ENCODE results near the gene DCAF12. TPM values are rescaled to one million over a fixed set of nuclear protein-coding genes. Genes with fewer than 3 reads are reported as not detected.

The DCAF12 gene
- total and polyA plus RNA-seq, 2 of the 13 experiments (the other 11 are each of a cell fraction or from before 2014, with no cell fraction given): 26.8 to 37.4 TPM

GRCh38 chr9:34126207-34127034, at the start of gene DCAF12 (continued):
- TF ChIP-seq, protein P1, sequence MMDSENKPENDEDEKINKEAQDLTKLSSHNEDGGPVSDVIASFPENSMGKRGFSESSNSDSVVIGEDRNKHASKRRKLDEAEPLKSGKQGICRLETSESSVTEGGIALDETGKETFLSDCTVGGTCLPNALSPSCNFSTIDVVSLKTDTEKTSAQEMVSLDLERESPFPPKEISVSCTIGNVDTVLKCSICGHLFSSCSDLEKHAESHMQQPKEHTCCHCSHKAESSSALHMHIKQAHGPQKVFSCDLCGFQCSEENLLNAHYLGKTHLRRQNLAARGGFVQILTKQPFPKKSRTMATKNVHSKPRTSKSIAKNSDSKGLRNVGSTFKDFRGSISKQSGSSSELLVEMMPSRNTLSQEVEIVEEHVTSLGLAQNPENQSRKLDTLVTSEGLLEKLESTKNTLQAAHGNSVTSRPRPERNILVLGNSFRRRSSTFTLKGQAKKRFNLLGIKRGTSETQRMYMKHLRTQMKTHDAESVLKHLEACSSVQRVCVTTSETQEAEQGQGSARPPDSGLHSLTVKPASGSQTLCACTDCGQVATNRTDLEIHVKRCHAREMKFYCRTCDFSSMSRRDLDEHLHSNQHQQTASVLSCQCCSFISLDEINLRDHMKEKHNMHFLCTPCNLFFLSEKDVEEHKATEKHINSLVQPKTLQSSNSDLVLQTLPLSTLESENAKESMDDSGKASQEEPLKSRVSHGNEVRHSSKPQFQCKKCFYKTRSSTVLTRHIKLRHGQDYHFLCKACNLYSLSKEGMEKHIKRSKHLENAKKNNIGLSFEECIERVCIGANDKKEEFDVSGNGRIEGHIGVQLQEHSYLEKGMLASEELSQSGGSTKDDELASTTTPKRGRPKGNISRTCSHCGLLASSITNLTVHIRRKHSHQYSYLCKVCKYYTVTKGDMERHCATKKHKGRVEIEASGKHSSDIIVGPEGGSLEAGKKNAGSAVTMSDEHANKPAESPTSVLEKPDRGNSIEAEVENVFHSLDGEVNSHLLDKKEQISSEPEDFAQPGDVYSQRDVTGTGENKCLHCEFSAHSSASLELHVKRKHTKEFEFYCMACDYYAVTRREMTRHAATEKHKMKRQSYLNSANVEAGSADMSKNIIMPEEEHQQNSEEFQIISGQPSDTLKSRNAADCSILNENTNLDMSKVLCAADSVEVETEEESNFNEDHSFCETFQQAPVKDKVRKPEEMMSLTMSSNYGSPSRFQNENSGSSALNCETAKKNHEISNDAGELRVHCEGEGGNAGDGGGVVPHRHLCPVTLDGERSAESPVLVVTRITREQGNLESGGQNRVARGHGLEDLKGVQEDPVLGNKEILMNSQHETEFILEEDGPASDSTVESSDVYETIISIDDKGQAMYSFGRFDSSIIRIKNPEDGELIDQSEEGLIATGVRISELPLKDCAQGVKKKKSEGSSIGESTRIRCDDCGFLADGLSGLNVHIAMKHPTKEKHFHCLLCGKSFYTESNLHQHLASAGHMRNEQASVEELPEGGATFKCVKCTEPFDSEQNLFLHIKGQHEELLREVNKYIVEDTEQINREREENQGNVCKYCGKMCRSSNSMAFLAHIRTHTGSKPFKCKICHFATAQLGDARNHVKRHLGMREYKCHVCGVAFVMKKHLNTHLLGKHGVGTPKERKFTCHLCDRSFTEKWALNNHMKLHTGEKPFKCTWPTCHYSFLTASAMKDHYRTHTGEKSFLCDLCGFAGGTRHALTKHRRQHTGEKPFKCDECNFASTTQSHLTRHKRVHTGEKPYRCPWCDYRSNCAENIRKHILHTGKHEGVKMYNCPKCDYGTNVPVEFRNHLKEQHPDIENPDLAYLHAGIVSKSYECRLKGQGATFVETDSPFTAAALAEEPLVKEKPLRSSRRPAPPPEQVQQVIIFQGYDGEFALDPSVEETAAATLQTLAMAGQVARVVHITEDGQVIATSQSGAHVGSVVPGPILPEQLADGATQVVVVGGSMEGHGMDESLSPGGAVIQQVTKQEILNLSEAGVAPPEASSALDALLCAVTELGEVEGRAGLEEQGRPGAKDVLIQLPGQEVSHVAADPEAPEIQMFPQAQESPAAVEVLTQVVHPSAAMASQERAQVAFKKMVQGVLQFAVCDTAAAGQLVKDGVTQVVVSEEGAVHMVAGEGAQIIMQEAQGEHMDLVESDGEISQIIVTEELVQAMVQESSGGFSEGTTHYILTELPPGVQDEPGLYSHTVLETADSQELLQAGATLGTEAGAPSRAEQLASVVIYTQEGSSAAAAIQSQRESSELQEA (CRISPR knock-in tag; IDR thresholded peaks at IDR 0.05; ENCODE audit: not compliant biosample characterization): peak; percentile 94
- TF ChIP-seq ZNF501 (CRISPR knock-in tag; IDR thresholded peaks at IDR 0.05): peak; percentile 93
- TF ChIP-seq GABPB1 (CRISPR knock-in tag; IDR thresholded peaks at IDR 0.05): peak; percentile 87
- TF ChIP-seq CCAR2 (optimal IDR thresholded peaks at IDR 0.05; ENCODE audit: low read depth, low read length): no peak
- no peak for TF ChIP-seq ZFP36L2 (CRISPR knock-in tag; IDR thresholded peaks at IDR 0.05)
- no peak for TF ChIP-seq HMGXB3 (CRISPR knock-in tag; IDR thresholded peaks at IDR 0.05; ENCODE audit: borderline replicate concordance)
